Activated naive CD8-positive, alpha-beta T cell treated with anti-CD3 and anti-CD28 coated beads, Interleukin-2, amount 10 ng/mL, durations not matched to agents 7 days and 5 days (primary cell): ENCODE measurements around the gene SLX4. TPM values are rescaled to one million over a fixed set of nuclear protein-coding genes. Genes with fewer than 3 reads are reported as not detected.

Experiments used
- ATAC-seq: fragments of 150-1000 bp; cut with Tn5 transposase; one replicate; pipeline ENCODE4 v1.10.0; 2021; ENCODE audit warnings: low read depth, moderate library complexity
- POLR2A ChIA-PET: fragments of 350-600 bp; sonication (Branson Sonifier 250); formaldehyde crosslinking; loops from one replicate; lab custom pipeline; 2021; ENCODE audit warnings: antibody characterized with exemption; lab: Charles Lee
- DNase-seq: peaks from one replicate; pipeline ENCODE4 v3.0.0; 2021
- H3K27ac Mint-ChIP-seq: one replicate; pipeline ENCODE4 v1.8.0; 2022; ENCODE audit warnings: mild to moderate bottlenecking, mixed read lengths
- H3K27me3 Mint-ChIP-seq: one replicate; pipeline ENCODE4 v1.8.0; 2022; ENCODE audit warnings: mild to moderate bottlenecking, moderate library complexity, mixed read lengths
- H3K36me3 Mint-ChIP-seq: one replicate; pipeline ENCODE4 v1.8.0; 2021; ENCODE audit warnings: mild to moderate bottlenecking, mixed read lengths
- H3K4me1 Mint-ChIP-seq: one replicate; pipeline ENCODE4 v1.8.0; 2021; ENCODE audit warnings: mixed read lengths
- H3K4me3 Mint-ChIP-seq: one replicate; pipeline ENCODE4 v1.8.0; 2022; ENCODE audit warnings: mild to moderate bottlenecking, moderate library complexity, mixed read lengths
- H3K9me3 Mint-ChIP-seq: one replicate; pipeline ENCODE4 v1.8.0; 2021; ENCODE audit warnings: mixed read lengths
- total RNA-seq, 2 experiments: library from RNA; stranded (reverse); gene quantifications; one replicate each; pipeline ENCODE4 v1.2.3, GENCODE V29; 2021

The SLX4 gene
- total RNA-seq, 2 experiments from 2014 or later, result 16.8 to 16.9 TPM

GRCh38 chr16:3541527-3542155, 69.8 kb downstream of the SLX4 start:
- Mint-ChIP-seq H3K9me3 (no peaks in the 10 kb centered on the region), H3K4me3 (no peak overlapping the region), H3K27me3 (no peaks in the 10 kb centered on the region), H3K4me1 (peaks cover 3% of the 10 kb centered on the region), H3K27ac (no peak overlapping the region), H3K36me3 (peaks cover 18% of the 10 kb centered on the region)
- no peak for ATAC-seq
- no peak for DNase-seq
- POLR2A ChIA-PET, result interaction anchor here (0.7 kb wide), 1 partner anchor 14 kb away, joined by 5 read pairs; no protein-coding TSS in a partner anchor

- no peak overlapping the region for H3K27ac Mint-ChIP-seq
- peaks cover 12% of the 10 kb centered on the region for H3K36me3 Mint-ChIP-seq
Observed at GRCh38 chr16:3538222-3538621, 73.2 kb downstream of the SLX4 start.

GRCh38 chr16:3536851-3537250, 74.6 kb downstream of the SLX4 start:
- Mint-ChIP-seq H3K27ac (no peak overlapping the region), H3K27me3 (no peaks in the 10 kb centered on the region), H3K9me3 (no peaks in the 10 kb centered on the region), H3K36me3 (peaks cover 13% of the 10 kb centered on the region), H3K4me1 (no peaks in the 10 kb centered on the region), H3K4me3 (no peak overlapping the region)
- DNase-seq (no peak), ATAC-seq (no peak)
- POLR2A ChIA-PET, result interaction anchor here (1.1 to 1.2 kb wide), 2 partner anchors 23 to 43 kb away, joined by 3 read pairs; no protein-coding TSS in a partner anchor

More at GRCh38 chr16:3538222-3538621, 73.2 kb downstream of the SLX4 start:
- no peak for DNase-seq
- ATAC-seq, result no peak
- Mint-ChIP-seq H3K4me1 (no peaks in the 10 kb centered on the region), H3K4me3 (no peak overlapping the region), H3K9me3 (no peaks in the 10 kb centered on the region), H3K27me3 (no peaks in the 10 kb centered on the region)
- POLR2A ChIA-PET, result no interaction called here

- Mint-ChIP-seq H3K4me1 (no peaks in the 10 kb centered on the region), H3K4me3 (no peak overlapping the region), H3K36me3 (peaks cover 9% of the 10 kb centered on the region), H3K27ac (no peak overlapping the region), H3K27me3 (no peaks in the 10 kb centered on the region), H3K9me3 (no peaks in the 10 kb centered on the region)
- POLR2A ChIA-PET, result interaction anchor here (1.1 to 1.2 kb wide), 2 partner anchors 22 to 44 kb away, joined by 3 read pairs; no protein-coding TSS in a partner anchor
- no peak for DNase-seq
- no peak for ATAC-seq
Observed at GRCh38 chr16:3536271-3536731, 75.1 kb downstream of the SLX4 start.

GRCh38 chr16:3534126-3534525, 77.3 kb downstream of the SLX4 start:
- Mint-ChIP-seq H3K4me1 (no peaks in the 10 kb centered on the region), H3K36me3 (peaks cover 5% of the 10 kb centered on the region), H3K9me3 (no peaks in the 10 kb centered on the region), H3K4me3 (no peak overlapping the region), H3K27ac (no peak overlapping the region), H3K27me3 (no peaks in the 10 kb centered on the region)
- POLR2A ChIA-PET, result interaction anchor here (0.8 to 1.2 kb wide), 2 partner anchors 42 to 299 kb away, joined by 3 to 4 read pairs; partner anchors contain the start of gene ZNF200
- DNase-seq (no peak), ATAC-seq (no peak)

- no peak overlapping the region for H3K27ac Mint-ChIP-seq
- H3K36me3 Mint-ChIP-seq, result peaks cover 11% of the 10 kb centered on the region
- POLR2A ChIA-PET, result no interaction called here
- H3K4me1 Mint-ChIP-seq, result peaks cover 3% of the 10 kb centered on the region
- no peak overlapping the region for H3K4me3 Mint-ChIP-seq
- H3K9me3 Mint-ChIP-seq, result no peaks in the 10 kb centered on the region
- no peak for DNase-seq
- no peak for ATAC-seq
- no peaks in the 10 kb centered on the region for H3K27me3 Mint-ChIP-seq
Observed at GRCh38 chr16:3532741-3533140, 78.7 kb downstream of the SLX4 start.

Other genes with a start within 250 kb of the SLX4 start
- 10 to 100 TPM; 20.5 to 22.5 TPM for gene ZSCAN32, start 210.6 kb downstream of the SLX4 start, total RNA-seq
- gene ZNF174, start 210.4 kb downstream of the SLX4 start, total RNA-seq, result 10 to 100 TPM; 15.5 to 16.0 TPM
- gene ZNF597, start 168.1 kb downstream of the SLX4 start, total RNA-seq, result 1 to 10 TPM; 3.6 to 4.2 TPM
- gene NAA60, start 167.9 kb downstream of the SLX4 start, total RNA-seq, result 10 to 100 TPM; 54.0 to 54.6 TPM
- gene C16orf90, start 116.1 kb downstream of the SLX4 start, total RNA-seq, result not detected
- gene CLUAP1, start 110.6 kb downstream of the SLX4 start, total RNA-seq, result 10 to 100 TPM; 22.9 to 26.8 TPM
- gene NLRC3, start 34.2 kb downstream of the SLX4 start, total RNA-seq, result 10 to 100 TPM; 95.9 to 97.4 TPM
- gene DNASE1, start 43.1 kb upstream of the SLX4 start, total RNA-seq, result 10 to 100 TPM; 49.6 to 53.9 TPM
- gene TRAP1, start 105.9 kb upstream of the SLX4 start, total RNA-seq, result 100 to 1,000 TPM; 116 to 121 TPM